Measurements from ENCODE around the gene HOXA9.
A peak's percentile ranks its signal among the peaks of the same experiment; 100 is the strongest.

Gene HOXA9

DNA sequence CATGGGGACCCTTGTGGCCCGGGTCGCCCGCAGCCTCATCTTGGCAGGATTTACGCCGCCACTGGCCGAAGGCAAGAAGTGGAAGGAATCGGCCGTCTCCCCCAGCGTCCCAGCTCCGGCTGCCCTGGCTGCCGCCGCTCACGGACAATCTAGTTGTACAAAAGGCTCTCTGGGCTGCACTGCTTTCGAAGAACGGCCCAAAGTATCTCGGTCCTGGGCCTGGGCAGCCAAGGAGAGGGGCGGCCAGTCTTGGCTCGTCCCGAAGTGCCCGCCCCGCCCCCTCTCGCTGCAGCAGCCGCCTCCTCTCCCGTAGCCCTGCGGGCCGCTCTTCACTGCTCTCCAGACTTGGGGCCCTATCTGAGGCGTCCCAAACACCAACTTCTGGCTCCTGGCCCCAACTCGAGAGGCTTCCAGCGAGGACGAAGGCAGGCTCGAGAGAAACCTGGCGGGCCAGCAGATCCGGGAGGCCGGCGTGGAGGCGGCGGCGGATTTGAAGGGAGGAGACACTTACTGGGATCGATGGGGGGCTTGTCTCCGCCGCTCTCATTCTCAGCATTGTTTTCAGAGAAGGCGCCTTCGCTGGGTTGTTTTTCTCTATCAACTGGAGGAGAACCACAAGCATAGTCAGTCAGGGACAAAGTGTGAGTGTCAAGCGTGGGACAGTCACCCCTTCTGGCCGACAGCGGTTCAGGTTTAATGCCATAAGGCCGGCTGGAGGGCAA, 809 bp downstream of the HOXA9 start:
- peak; percentile 20 for DNase-seq (ENCODE audit: low read depth)

DNA sequence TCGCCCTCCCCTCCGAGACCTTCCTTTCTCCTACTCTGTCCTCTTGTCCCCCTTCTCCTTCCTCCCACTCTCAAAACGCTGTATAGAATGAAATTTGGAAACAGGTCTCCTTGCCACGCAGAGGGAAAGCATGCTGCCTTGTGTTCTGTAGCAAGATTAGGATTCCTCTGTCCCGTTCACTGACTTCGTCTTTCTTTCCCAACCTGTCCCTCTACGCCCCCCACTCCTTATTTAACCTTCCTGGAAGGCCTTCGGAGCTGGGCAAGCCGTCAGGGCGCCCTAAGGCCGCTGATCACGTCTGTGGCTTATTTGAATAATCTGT, 1.3 kb downstream of the HOXA9 start:
- DNase-seq (ENCODE audit: low read depth): no peak

DNA sequence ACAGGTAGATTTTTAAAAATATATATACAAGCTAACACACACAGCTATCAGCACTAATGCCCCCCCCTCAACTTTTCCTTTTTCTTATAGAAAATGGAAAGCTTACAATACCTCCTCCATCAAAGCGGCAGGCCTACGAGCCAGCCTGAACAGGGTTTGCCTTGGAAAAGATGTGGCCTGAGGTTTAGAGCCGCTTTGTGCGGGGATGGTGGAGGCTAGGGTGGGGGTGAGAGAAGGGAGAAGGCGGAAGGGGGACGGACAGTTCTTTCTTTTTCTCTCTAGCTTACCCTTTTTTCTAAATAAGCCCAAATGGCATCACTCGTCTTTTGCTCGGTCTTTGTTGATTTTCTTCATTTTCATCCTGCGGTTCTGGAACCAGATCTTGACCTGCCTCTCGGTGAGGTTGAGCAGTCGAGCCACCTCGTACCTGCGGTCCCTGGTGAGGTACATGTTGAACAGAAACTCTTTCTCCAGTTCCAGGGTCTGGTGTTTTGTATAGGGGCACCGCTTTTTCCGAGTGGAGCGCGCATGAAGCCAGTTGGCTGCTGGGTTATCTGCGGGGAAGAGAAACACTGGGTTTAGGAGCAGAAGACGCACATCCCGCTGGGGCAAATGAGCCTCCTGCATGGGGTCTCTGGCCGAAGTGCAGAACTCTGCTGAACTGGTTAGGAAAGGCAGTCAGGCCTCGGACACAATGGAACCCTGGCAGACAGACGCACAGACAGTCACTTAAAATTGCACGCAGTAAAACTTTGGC, 1.9 kb downstream of the HOXA9 start:
- DNase-seq (ENCODE audit: low read depth): peak; percentile 8

DNA sequence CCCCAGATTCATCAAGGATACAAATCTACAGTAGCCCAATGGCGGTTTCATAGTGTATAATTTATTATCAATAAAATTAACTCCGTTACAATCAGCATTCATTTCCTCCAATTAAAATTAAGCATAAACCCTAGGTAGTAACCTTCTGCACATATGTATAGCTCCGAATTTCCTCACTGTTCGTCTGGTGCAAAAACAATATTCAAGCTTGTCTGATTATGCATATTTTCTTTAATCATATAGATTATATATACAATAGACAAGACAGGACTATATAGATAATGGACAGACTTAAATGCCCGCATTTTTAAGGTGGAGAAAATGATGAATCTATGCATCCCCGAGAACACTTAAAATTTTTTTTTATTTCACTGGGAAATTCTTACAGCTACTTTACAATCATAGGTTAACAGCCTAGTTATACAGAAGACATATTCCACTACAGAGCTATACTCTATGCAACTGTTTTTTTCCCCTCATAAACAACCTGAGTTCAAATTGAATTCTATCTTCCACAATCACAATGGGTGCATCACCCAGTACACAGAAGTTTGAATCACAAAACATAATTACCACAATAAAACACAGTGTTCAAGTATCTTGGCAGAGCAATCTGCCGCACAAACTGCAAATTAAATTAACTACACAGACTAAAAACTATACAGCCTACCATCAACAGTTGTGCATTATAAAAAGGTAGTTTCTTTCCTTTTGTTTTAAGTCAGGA, 2.6 kb downstream of the HOXA9 start:
- peak; percentile 10 for DNase-seq (ENCODE audit: low read depth)

DNA sequence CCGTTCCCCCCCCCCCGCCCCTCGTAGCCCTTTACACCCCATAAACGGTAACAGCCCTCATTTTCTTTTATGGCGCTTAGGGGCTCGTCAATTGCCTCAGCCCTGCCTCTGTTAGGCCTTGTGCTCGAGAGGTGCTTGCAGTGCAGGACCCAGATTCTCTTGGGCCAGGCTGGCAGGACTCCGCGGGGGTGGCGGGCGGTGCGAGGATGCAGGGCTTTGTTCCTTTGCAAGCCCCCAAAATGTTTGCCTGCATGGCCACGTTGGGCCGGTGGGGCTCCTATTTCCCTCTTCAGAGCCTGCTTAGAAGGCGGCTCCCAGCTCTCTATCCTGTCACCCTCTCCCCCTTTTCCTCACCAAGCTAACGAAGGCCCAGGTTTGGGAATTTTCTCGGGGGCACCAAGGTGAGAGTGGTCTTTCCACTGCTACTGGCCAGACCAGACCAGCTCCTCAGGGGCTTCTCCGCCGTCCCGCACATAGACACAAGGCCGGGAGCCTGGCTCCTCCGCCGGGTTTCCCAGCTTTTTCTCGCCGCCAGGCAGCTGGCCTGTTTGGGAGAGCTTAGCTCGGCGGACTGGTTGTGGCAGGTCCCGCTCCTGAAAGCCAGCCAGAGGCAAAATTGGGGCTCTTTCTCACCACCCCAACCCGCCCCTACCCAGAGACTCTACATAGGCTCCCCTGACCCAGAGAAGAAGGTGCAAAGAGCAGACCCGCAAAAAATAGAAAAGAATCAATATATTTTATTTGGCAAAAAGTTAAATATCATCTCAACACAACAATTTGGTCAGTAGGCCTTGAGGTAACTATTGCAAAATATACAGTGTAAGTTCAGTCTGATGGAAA, 3.4 kb downstream of the HOXA9 start:
- DNase-seq (ENCODE audit: low read depth): peak; percentile 16

DNA sequence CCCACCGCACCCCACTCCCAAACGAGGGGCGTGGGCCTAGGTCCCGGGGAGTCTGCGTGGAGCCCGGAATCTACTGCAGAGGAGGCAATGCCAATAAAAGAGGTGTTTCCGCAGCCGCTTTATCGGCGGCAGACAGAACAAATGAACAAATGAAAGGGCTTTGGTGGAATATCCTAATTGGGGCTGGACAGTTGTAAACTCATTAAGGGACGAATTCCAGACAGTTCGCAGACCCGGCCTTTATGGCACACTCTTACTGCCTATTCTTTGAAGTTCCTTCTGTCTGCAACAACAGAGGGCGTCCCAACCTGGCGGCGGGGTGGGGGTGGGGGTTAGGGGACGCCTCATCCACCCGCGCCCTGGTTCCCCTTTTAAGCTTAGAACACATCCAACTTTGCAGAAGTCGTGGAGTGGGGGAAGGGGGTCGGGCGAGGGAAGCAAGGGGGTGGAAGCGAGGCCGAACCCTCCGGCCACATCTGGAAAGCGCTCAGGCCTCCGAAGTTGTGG, 4.1 kb downstream of the HOXA9 start:
- peak; percentile 18 for DNase-seq (ENCODE audit: low read depth)

DNA sequence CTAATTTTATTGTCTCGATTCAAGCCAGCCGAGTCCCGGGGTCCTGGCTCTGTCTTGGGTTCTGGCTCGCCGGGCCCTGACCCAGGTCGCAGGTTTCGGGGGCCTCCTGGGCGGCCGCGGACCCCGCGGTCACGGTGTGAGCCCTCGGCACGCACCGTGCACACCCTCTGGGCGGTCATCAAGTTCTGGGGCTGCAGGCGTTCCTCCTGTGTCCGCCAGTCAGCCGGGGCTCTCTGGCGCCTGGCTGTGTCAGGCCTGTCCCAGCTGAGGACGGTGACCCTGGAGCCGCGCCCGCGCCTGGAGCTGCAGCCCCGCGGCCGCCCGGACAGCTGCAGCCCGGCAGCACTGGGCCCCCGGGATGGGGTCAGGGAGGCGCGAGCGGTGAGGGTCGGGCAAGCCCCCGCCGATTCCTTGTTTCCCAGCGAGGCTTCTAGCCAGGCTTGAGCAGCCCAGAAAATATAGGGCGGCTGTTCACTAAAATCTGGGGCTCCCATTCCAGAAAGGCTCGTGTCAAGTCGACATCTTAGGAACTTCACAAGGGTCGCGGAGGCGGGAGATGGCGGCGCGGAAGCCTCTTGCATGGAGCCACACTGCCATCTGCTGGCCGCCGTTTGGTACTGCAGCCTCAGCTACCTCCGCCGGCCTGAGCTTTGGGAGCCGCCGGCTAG, 4.7 kb downstream of the HOXA9 start:
- DNase-seq (ENCODE audit: low read depth): peak; percentile 56

DNA sequence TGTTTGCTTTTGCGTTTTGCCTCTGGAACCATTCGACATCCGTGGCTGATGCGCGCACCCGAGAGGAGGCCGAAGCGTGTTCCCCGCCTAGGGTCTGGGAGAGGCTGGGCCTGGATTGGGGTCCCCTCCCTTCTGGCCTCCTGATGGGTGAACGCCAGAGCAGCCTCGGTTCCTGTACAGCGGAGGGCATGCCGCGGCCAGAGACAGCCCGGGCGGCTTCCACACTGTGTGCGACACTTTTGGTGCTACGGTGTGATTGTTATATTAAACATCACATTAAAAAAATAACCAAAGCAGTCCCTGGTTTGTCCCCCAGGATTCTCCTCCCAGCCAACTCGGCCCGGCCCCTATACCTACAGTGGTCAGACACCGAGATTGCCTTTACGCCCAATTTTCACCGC, 5.2 kb downstream of the HOXA9 start:
- DNase-seq (ENCODE audit: low read depth): no peak

DNA sequence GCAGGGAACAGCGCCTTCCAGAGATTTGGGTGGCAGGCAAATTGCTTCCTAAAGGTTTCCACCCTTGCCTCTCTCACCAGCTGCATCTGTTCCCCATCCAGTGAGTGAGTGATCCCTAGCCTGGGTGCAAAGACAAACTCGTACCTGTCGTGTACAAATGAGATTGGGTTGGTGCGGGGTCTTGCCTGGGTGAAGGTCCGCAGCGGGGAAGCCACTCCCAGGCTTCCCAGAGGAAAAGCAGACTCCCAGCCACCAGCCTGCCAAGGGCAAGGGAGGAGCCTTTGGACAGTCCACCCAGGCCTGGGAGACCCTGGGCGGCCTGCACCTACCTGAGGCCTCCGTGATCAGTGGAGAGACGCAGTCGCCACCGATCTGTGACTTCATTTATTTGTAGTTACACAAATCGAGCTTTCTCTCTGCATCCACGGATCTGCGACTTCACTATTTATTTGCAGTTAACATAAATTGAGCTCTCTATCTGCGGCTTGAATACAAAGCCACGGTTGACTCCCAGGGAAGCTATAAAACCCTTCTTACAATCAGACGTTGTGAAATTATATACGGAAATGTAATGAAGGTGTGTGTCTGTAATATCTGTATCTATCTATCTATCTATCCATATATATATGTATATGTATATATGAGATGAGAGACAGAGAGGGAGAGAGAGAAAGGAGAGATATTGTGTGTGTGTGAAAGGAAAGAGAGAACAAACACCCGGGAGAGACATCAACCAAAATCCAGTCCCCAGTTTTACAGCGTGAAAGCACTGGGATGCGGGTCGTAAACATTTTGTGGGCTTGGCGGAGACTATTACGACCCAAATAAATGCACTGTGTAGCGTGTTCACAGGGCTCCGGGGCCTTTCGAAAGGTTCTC, 5.8 kb downstream of the HOXA9 start:
- no peak for DNase-seq (ENCODE audit: low read depth)

DNA sequence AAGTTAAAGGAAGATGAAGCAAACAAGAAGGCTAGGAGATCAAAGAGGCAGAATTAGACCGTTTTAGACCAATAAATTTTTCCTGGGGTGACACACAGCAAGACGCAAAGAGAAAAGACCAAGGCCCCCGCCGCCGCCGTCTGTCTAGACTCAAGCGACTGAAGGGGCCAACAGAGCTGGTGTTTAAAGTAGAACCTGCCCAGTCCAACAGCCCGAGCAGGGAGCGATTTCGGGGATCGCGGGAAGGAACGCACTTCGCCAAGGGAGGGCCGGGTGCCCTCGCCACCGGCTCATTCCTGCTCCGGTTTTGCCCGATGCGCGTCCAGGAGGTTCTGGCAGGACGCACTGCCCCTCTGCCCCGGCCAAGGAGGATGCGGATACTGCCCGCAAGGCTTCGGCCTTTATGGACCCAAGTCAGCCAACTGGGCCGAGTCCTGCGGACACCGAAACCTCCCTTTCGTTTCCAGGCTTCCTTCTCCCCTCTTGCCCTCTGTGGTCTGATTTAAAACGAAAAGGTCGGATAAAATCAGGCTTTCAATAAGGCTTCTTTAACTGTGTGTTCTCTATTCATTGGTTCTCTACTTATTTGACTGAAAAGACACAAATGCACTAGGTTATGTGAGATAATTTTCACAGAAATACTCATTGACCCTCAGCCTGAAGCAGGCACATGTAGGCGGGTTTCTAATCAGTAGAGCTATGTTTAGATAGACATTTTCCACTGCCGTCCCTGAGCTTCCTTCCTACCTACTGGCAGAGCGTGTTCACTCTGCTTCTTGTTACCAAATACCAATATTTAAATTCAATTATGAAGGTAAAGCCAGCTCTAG, 6.7 kb downstream of the HOXA9 start:
- DNase-seq (ENCODE audit: low read depth): no peak

DNA sequence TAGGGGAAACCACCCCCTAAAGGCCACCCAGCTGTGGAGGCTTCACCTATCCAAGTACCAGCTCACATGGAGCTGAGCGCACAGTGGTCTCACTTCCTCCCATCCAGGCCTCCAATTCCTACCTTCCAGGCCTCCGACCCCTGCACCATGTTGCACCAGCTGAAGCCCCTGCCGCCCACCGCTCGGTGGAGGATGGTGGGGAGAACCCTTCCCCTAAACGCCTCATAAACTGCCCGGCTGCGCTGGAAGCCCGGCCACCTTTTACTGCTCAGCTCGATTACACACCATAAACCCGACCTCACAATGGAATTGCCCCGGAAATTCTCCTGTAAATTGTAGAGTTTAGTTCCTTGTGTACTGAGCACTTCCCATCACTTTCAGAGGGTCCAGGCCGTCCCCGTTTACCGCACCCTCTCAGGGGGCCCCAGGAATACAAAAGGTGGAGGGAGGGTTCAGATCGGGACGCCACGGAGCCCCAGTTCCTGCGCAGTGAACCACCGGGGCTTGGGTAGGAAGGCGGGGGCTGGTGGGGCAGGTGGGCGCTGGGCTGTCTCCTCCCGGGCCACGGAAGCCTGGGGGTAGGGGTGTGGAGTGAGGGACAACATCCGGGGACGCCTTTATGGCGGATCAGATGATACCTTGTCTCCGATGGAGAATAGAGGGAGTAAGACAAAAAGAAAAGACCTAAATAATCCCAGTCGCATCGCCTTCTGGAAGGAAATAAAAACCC, 7.5 kb downstream of the HOXA9 start:
- DNase-seq (ENCODE audit: low read depth): no peak

DNA sequence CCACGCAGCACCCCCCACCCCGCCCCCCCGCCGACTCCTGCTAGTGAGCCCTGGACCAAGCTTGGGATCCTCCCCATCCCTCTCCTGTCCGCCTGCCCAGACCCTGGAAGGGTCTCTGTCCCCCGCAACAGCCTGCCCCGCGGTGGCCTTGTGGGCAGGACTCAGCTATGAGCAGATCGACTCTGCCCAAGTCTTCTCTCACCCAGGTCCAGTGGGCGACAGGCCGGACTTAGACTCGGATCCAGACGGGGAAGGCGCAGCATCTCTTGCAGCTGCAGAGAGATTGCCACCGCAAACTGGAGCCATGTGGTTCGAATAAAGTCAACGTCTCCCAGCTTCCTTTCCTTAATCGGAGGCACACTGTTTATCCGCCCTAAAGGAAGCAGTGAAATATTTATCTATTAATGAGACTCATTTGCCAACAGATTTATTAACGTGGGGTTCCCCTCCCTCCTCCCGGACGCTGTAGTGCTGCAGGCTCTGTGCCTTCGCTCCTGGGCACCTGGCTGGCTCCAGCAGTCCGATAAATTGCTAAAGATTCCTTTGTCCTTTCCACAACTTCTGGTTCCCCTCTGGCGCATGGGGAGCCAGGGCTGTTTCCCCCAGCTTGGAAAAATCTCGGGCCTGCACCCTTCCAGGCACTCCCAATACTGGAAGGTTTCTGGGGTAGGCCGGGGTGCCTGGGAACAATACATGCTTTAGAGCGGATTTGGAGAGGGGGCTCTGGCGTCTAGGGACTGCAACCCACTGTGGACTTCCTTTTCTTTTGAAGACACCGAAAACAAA, 8.2 kb downstream of the HOXA9 start:
- DNase-seq (ENCODE audit: low read depth): no peak

DNA sequence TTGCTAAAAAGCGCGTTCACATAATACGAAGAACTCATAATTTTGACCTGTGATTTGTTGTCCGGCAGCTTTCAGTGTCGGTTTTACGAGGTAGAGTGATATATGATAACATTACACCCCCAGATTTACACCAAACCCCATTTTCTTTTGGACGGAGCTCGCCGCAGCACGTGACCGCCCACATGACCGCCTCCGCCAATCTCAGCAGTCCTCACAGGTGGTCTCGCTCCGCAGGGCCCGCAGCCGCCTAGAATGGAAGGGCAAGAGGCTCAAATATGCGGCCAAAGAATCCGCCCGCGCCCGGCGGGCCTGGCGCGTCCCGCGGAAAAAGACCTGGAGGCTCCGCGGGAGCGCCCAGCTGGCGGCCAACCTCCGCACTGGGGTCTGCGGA, 8.8 kb downstream of the HOXA9 start, which contains the start of gene HOXA7:
TSS of gene HOXA7 (minus strand) at position 168 of the 391 bp plus-strand sequence. CDS start at position 38, 130 bp downstream.
- DNase-seq (ENCODE audit: low read depth): peak; percentile 30

DNA sequence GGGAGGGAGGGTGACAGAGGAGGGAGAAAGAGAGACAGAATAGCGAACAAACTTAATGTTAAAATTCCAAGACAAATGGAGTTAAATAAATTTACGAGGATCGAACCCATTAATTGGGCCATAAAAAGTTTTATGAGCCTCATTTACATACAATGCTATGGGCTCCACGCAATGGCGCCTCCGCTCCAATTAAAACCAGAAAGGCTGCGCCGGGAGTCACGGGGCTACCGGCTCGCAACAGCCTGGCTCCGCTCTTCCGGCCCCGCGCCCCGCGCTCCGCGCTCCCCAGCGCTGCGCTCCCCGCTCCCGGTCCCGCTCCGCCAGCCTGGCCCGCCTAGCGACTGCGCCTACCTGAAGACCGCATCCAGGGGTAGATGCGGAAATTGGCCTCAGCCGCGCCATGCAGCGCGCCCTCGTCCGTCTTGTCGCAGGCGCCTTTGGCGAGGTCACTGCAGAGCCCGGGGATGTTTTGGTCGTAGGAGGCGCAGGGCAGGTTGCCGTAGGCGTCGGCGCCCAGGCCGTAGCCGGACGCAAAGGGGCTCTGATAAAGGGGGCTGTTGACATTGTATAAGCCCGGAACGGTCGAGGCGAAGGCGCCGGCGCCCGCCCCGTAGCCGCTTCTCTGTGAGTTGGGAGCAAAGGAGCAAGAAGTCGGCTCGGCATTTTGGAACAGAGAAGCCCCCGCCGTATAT, 9.4 kb downstream of the HOXA9 start:
- DNase-seq (ENCODE audit: low read depth): peak; percentile 18

DNA sequence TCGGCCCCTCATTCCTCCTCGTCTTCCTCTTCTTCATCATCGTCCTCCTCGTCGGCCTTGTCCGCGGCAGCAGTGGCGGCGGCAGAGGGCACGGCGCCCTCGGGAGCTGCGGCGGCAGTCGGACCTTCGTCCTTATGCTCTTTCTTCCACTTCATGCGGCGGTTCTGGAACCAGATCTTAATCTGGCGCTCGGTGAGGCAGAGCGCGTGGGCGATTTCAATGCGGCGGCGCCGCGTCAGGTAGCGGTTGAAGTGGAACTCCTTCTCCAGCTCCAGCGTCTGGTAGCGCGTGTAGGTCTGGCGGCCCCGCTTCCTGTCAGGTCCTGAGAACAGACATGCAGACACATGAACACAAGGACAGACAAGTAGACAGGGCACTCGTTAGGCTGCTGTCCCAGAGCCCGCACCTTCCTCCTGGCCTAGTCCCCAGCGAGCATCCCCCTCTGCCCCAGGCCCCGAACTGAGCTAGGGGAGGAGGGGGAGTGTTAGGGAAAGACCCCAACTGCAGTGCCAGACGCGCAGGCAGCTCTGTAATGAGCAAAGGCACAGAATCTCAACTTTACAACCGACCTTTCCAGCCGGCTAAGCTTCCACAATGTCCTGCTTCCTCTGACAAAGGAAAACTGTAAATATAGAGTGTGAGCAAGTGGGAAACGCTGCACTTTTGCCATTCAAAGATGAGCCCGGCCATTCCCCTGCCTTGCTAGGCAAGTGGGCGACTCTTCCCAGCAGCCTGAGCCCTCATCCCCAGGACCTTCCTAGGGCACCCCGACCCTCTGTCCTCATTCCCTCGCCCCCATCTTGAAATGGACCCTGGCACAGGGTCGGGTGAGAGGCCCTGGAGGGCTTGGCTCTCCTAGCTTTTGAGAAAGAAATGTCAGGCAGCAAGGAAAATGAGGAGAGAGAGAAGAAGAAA, 10.2 kb downstream of the HOXA9 start:
- DNase-seq (ENCODE audit: low read depth): no peak

DNA sequence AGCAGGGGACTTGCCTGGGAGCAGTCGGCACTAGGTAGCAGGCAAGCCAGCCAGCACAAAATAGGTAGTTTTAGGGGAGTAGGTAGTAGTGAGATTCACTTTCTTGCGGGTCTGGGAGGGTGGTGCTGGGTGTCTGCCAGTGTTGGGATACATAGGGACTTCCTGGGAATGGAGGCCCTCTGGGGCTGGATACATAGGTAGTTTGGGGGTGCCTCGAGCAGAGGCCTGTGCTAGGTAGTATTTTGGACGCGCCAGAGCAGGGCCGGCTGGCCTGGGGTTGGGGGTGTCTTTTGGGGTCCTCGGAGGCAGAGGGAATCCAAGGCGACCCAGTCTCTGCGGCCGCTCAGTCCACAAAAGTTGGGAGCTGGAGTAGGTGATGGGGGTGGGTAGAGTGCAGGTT, 11.0 kb downstream of the HOXA9 start:
- DNase-seq (ENCODE audit: low read depth): no peak
